ENCODE data around the gene RPS25.

GRCh38 chr11:118988280-118988679, 29.9 kb downstream of the RPS25 start:
- no peak for TF ChIP-seq CTCF (conservative IDR thresholded peaks at IDR 0.05; ENCODE audit: low read depth, low read length)
- no peak for TF ChIP-seq EZH2 (IDR thresholded peaks at IDR 0.05; ENCODE audit: borderline replicate concordance, low read depth, low read length, poor library complexity, severe bottlenecking)

Data from A673 (cell line).